ENCODE data around the gene PAM. TPM values are rescaled to one million over a fixed set of nuclear protein-coding genes. Genes with fewer than 3 reads are reported as not detected.

PAM gene
- total RNA-seq, 1 donor from 2014 or later = 136 TPM

GRCh38 chr5:102798104-102798785, 43.1 kb downstream of the PAM start:
- H3K36me3 ChIP-seq = no peaks in the 10 kb centered on the region
- H3K4me1 ChIP-seq = peaks cover 19% of the 10 kb centered on the region
- H3K27ac ChIP-seq = no peak overlapping the region
- no peak overlapping the region for H3K4me3 ChIP-seq
- H3K9me3 ChIP-seq = no peaks in the 10 kb centered on the region
- intact Hi-C loops (cut with DNase I) = no loop called here
- TF ChIP-seq POLR2AphosphoS5 (IDR thresholded peaks at IDR 0.05; ENCODE audit: insufficient read depth in 1 of 2, low read depth in 1 of 2) (no peak), CTCF (IDR thresholded peaks at IDR 0.05) (no peak), POLR2A (IDR thresholded peaks at IDR 0.05) (no peak)
- H3K27me3 ChIP-seq = no peaks in the 10 kb centered on the region
- DNase-seq (ENCODE audit: extremely low spot score in 2 of 2) = no peak

- H3K36me3 ChIP-seq = no peaks in the 10 kb centered on the region
These were observed 43.9 kb downstream of the PAM start for GRCh38 chr5:102799017-102799416.

GRCh38 chr5:102800427-102800826, 45.3 kb downstream of the PAM start:
- H3K4me1 ChIP-seq = peaks cover 19% of the 10 kb centered on the region
- no peaks in the 10 kb centered on the region for H3K9me3 ChIP-seq
- no peak for DNase-seq (ENCODE audit: extremely low spot score in 2 of 2)
- intact Hi-C loops (cut with DNase I) = no loop called here
- TF ChIP-seq CTCF (IDR thresholded peaks at IDR 0.05) (no peak), POLR2A (IDR thresholded peaks at IDR 0.05) (no peak), POLR2AphosphoS5 (IDR thresholded peaks at IDR 0.05; ENCODE audit: insufficient read depth in 1 of 2, low read depth in 1 of 2) (no peak)
- no peak overlapping the region for H3K27ac ChIP-seq
- no peak overlapping the region for H3K4me3 ChIP-seq
- no peaks in the 10 kb centered on the region for H3K36me3 ChIP-seq
- no peaks in the 10 kb centered on the region for H3K27me3 ChIP-seq

More at GRCh38 chr5:102799017-102799416, 43.9 kb downstream of the PAM start:
- peaks cover 19% of the 10 kb centered on the region for H3K4me1 ChIP-seq
- no peak overlapping the region for H3K4me3 ChIP-seq
- no peaks in the 10 kb centered on the region for H3K9me3 ChIP-seq
- intact Hi-C loops (cut with DNase I) = no loop called here
- H3K27ac ChIP-seq = no peak overlapping the region
- TF ChIP-seq POLR2A (IDR thresholded peaks at IDR 0.05) = no peak
- TF ChIP-seq CTCF (IDR thresholded peaks at IDR 0.05) = no peak
- TF ChIP-seq POLR2AphosphoS5 (IDR thresholded peaks at IDR 0.05; ENCODE audit: insufficient read depth in 1 of 2, low read depth in 1 of 2) = no peak
- no peak for DNase-seq (ENCODE audit: extremely low spot score in 2 of 2)
- no peaks in the 10 kb centered on the region for H3K27me3 ChIP-seq

GRCh38 chr5:102801371-102801770, 46.3 kb downstream of the PAM start:
- Histone ChIP-seq H3K36me3 (no peaks in the 10 kb centered on the region), H3K9me3 (no peaks in the 10 kb centered on the region), H3K4me3 (no peak overlapping the region), H3K4me1 (peaks cover 19% of the 10 kb centered on the region), H3K27me3 (no peaks in the 10 kb centered on the region), H3K27ac (no peak overlapping the region)
- intact Hi-C loops (cut with DNase I) = no loop called here
- no peak for TF ChIP-seq CTCF (IDR thresholded peaks at IDR 0.05)
- TF ChIP-seq POLR2AphosphoS5 (IDR thresholded peaks at IDR 0.05; ENCODE audit: insufficient read depth in 1 of 2, low read depth in 1 of 2) = no peak
- no peak for TF ChIP-seq POLR2A (IDR thresholded peaks at IDR 0.05)
- no peak for DNase-seq (ENCODE audit: extremely low spot score in 2 of 2)

GRCh38 chr5:102802708-102803458, 47.8 kb downstream of the PAM start:
- Histone ChIP-seq H3K4me1 (peaks cover 20% of the 10 kb centered on the region), H3K4me3 (no peak overlapping the region), H3K27me3 (no peaks in the 10 kb centered on the region), H3K27ac (no peak overlapping the region), H3K9me3 (no peaks in the 10 kb centered on the region), H3K36me3 (no peaks in the 10 kb centered on the region)
- intact Hi-C loops (cut with DNase I) = no loop called here
- DNase-seq (ENCODE audit: extremely low spot score in 2 of 2) = no peak
- TF ChIP-seq POLR2A (IDR thresholded peaks at IDR 0.05) = no peak
- no peak for TF ChIP-seq CTCF (IDR thresholded peaks at IDR 0.05)
- no peak for TF ChIP-seq POLR2AphosphoS5 (IDR thresholded peaks at IDR 0.05; ENCODE audit: insufficient read depth in 1 of 2, low read depth in 1 of 2)
